ENCODE measurements around the gene MS4A18. TPM values are rescaled to one million over a fixed set of nuclear protein-coding genes. Genes with fewer than 3 reads are reported as not detected.
A peak's percentile ranks its signal among the peaks of the same experiment; 100 is the strongest.

MS4A18 gene
- total RNA-seq, 1 donor from 2014 or later: not detected

DNA sequence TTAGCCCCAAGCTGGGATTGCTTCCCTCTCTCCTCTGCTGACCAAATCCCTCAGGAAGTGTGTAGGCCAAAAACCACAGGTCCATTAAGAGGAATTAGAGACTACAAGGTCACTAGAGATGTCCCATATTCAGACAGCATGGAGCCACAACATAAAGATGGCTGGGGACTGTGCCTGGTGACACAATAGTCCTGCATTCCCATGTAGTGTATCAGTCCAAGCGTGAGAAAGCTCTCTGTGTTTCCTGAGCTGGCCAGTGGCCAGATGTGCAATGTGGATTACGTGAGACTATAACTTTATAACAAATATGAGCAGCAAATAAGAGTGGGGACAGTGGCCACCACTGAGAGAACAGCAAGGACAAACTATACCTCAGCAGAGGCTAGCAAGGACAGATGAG is 53.1 kb downstream of the MS4A18 start:
- TF ChIP-seq, protein P1, sequence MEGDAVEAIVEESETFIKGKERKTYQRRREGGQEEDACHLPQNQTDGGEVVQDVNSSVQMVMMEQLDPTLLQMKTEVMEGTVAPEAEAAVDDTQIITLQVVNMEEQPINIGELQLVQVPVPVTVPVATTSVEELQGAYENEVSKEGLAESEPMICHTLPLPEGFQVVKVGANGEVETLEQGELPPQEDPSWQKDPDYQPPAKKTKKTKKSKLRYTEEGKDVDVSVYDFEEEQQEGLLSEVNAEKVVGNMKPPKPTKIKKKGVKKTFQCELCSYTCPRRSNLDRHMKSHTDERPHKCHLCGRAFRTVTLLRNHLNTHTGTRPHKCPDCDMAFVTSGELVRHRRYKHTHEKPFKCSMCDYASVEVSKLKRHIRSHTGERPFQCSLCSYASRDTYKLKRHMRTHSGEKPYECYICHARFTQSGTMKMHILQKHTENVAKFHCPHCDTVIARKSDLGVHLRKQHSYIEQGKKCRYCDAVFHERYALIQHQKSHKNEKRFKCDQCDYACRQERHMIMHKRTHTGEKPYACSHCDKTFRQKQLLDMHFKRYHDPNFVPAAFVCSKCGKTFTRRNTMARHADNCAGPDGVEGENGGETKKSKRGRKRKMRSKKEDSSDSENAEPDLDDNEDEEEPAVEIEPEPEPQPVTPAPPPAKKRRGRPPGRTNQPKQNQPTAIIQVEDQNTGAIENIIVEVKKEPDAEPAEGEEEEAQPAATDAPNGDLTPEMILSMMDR (IDR thresholded peaks at IDR 0.05): no peak
- Histone ChIP-seq H3K9me3 (no peaks in the 10 kb centered on the region), H3K4me3 (no peak overlapping the region), H3K27me3 (ENCODE audit: low read depth) (no peaks in the 10 kb centered on the region), H3K36me3 (no peaks in the 10 kb centered on the region), H3K4me1 (peaks cover 12% of the 10 kb centered on the region), H3K27ac (no peak overlapping the region)
- ATAC-seq: peak in 1 of 2 donors; percentile 15
- intact Hi-C loops (cut with DNase I): no loop called here
- DNase-seq: no peak

DNA sequence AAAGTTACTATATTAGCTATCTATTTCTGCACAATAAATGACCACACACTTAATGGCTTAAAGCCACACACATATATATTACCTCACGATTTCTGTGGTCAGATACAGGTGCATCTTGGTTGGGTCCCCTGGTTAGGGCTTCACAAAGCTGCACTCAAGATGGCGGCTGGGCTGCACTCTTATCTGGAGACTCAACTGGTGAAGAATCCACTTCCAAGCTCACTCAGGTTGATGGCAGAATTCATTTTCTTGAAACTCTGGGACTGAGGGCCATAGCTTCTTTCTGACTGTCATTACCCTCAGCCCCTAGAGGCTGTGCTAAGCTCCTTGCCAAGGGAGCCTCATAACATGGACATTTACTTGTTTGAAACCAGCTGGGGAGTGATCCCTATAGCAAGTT is 55.5 kb downstream of the MS4A18 start:
- H3K27me3 ChIP-seq (ENCODE audit: low read depth): no peaks in the 10 kb centered on the region
- intact Hi-C loops (cut with DNase I): no loop called here
- TF ChIP-seq, protein P1 (IDR thresholded peaks at IDR 0.05): no peak
- no peaks in the 10 kb centered on the region for H3K9me3 ChIP-seq
- peaks cover 10% of the 10 kb centered on the region for H3K4me1 ChIP-seq
- no peak overlapping the region for H3K4me3 ChIP-seq
- H3K36me3 ChIP-seq: no peaks in the 10 kb centered on the region
- DNase-seq: no peak
- ATAC-seq: no peak
- no peak overlapping the region for H3K27ac ChIP-seq

DNA sequence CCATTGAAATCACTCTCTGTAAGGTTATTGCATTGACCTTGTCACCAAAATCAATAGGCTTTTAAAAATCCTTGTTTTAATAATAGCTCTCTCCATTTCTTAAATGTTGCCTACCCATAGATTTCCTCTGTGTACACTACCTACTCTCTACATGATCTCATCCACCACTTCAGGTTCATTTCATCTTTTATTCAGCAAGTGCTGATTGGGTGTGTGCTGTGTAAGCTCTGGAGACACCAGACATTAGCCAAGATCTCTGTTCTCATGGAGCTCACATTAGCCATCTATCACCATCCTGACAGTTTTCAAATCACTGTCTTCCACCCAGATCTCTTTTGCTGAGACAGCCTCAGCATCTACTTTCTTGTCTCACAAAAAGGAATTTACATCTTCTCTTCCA is 56.3 kb downstream of the MS4A18 start:
- ATAC-seq: no peak

DNA sequence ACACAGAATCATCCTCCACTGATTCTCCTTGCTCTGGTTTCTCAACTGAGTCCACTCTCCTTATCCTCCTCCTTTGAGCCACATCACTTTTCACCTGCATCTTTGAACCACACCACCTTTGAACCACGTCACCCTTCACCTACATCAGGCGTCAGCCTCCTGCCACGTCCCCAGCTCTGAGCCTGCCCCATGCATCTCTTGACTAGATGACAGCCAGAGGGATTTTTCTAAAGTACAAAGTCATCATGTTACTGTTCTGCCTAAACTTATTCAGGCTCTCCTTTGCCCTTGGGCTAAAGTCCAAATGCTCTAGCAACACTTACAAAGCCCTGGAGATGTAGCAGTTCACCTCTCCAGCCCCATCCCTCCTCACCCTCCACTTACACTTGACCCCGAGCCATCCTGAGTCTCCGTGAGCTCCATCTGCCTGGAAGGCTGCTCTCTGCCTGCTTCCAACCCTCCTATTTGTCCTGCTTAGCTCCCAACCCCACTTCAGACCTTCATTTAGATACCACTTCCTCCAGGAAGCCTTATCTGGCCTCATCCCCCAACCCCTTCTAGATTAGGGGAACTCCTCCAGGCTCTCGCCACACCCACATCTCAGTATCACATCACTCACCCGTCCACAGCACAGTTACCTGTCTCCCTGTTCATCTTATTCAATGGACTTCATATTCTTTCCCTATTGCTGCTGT is 56.9 kb downstream of the MS4A18 start:
- no peaks in the 10 kb centered on the region for H3K36me3 ChIP-seq
- no peak overlapping the region for H3K27ac ChIP-seq
- TF ChIP-seq, protein P1 (IDR thresholded peaks at IDR 0.05): no peak
- H3K4me1 ChIP-seq: no peaks in the 10 kb centered on the region
- no peak overlapping the region for H3K4me3 ChIP-seq
- no peaks in the 10 kb centered on the region for H3K9me3 ChIP-seq
- DNase-seq: no peak
- no peaks in the 10 kb centered on the region for H3K27me3 ChIP-seq (ENCODE audit: low read depth)
- ATAC-seq: no peak
- intact Hi-C loops (cut with DNase I): no loop called here

More for the DNA sequence above, 56.3 kb downstream of the MS4A18 start:
- Histone ChIP-seq H3K36me3 (no peaks in the 10 kb centered on the region), H3K4me1 (peaks cover 3% of the 10 kb centered on the region), H3K4me3 (no peak overlapping the region), H3K9me3 (no peaks in the 10 kb centered on the region), H3K27me3 (ENCODE audit: low read depth) (no peaks in the 10 kb centered on the region), H3K27ac (no peak overlapping the region)
- DNase-seq: no peak
- intact Hi-C loops (cut with DNase I): no loop called here
- TF ChIP-seq, protein P1 (IDR thresholded peaks at IDR 0.05): no peak

DNA sequence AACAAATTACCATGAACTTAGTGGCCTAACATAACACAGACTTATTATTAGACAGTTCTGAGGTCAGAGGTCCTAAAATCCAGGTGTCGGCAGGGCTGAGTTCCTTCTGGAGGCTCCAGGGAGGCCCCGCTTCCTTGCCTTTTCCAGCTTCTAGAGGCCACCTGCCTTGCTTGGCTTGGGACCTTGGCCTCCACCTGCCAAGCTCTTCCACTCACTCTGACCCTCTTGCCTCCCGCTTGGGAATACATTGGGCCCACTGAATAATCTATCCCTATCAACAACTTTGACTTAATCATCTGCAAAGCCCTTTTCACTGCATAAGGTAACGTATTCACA is 57.4 kb downstream of the MS4A18 start:
- Histone ChIP-seq H3K27ac (no peak overlapping the region), H3K9me3 (no peaks in the 10 kb centered on the region), H3K36me3 (no peaks in the 10 kb centered on the region), H3K4me1 (peaks cover 5% of the 10 kb centered on the region), H3K27me3 (ENCODE audit: low read depth) (no peaks in the 10 kb centered on the region), H3K4me3 (no peak overlapping the region)
- ATAC-seq (no peak), DNase-seq (no peak)
- TF ChIP-seq, protein P1 (IDR thresholded peaks at IDR 0.05): no peak
- intact Hi-C loops (cut with DNase I): no loop called here

Measured in lower lobe of right lung (tissue), 2 donors.